DOHH2 (cell line): ENCODE results near the gene KIF1C.

Experiments used
- EZH2phosphoT487 ChIP-seq: fragments of 200-600 bp; sonication (generic); IDR thresholded peaks from 2 replicates; pipeline ENCODE4 v1.6.1; 2017; ENCODE audit warnings: borderline replicate concordance, mild to moderate bottlenecking, antibody characterized with exemption, low read length, moderate library complexity, mixed read lengths
- TF ChIP-seq, protein P1 (sequence below): fragments of 200-600 bp; sonication (generic); IDR thresholded peaks from one replicate; pipeline ENCODE4 v1.5.1; 2014; ENCODE audit warnings: antibody characterized with exemption, mild to moderate bottlenecking, low read depth, low read length; ENCODE audit not compliant: poor library complexity, severe bottlenecking

DNA sequence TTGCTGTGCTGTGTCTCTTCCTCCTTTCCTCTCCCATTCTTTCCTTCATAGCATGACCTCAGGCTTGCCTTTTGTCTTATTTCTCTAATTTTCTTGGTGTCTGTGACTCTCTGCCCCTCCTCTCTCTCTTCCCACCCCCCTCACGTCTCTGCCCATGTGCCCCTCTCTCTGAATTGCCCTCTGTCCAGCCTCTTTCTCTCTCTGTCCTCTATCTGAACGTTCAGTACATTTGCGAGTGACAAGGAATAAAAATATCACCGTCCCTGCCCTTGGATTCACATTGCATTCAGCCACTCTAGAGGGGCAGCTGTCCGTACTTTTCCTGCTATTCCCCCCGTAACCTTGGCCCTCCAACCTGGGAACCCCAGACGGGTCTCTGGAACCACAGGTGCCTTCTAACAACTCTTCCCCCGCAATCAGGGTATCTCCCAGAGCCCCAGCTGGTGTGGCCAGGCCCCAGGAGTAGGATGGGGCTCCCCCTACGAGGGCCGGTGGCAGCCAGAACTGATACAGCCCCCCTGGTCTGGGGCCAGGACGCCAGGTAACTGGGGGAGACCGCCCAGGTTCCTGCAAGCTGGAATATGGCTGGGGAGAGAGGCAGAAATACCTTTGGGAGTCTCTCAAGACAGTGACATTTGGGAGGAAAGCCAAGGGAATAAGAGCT, 1.8 kb downstream of the KIF1C start:
- TF ChIP-seq, protein P1, sequence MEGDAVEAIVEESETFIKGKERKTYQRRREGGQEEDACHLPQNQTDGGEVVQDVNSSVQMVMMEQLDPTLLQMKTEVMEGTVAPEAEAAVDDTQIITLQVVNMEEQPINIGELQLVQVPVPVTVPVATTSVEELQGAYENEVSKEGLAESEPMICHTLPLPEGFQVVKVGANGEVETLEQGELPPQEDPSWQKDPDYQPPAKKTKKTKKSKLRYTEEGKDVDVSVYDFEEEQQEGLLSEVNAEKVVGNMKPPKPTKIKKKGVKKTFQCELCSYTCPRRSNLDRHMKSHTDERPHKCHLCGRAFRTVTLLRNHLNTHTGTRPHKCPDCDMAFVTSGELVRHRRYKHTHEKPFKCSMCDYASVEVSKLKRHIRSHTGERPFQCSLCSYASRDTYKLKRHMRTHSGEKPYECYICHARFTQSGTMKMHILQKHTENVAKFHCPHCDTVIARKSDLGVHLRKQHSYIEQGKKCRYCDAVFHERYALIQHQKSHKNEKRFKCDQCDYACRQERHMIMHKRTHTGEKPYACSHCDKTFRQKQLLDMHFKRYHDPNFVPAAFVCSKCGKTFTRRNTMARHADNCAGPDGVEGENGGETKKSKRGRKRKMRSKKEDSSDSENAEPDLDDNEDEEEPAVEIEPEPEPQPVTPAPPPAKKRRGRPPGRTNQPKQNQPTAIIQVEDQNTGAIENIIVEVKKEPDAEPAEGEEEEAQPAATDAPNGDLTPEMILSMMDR = no peak
- TF ChIP-seq EZH2phosphoT487 = no peak
